ENCODE data around the gene UGGT2.
"Not testable (repeated sequence)": the region's sequence is repeated elsewhere in the genome, so short reads cannot be mapped to it uniquely, and the experiment has no call there.

The UGGT2 gene

GRCh38 chr13:96080676-96081075 is 27.5 kb upstream of the UGGT2 start:
- no peak for DNase-seq
- TF ChIP-seq GATA1 (IDR thresholded peaks at IDR 0.05; ENCODE audit: low read depth, low read length) (no peak), POLR2A (IDR thresholded peaks at IDR 0.05; ENCODE audit: low read length) (no peak)

- TF ChIP-seq GATA1 (IDR thresholded peaks at IDR 0.05; ENCODE audit: low read depth, low read length) (no peak), POLR2A (IDR thresholded peaks at IDR 0.05; ENCODE audit: low read length) (no peak)
- DNase-seq: peak; percentile 7 to 40
These were observed 22.8 kb upstream of the UGGT2 start for GRCh38 chr13:96075953-96076543.

GRCh38 chr13:96072392-96072791 is 19.2 kb upstream of the UGGT2 start:
- TF ChIP-seq GATA1 (IDR thresholded peaks at IDR 0.05; ENCODE audit: low read depth, low read length) (no peak), POLR2A (IDR thresholded peaks at IDR 0.05; ENCODE audit: low read length) (no peak)

GRCh38 chr13:96071504-96071903 is 18.3 kb upstream of the UGGT2 start:
- TF ChIP-seq GATA1 (IDR thresholded peaks at IDR 0.05; ENCODE audit: low read depth, low read length) (no peak), POLR2A (IDR thresholded peaks at IDR 0.05; ENCODE audit: low read length) (no peak)
- no peak for DNase-seq

More at GRCh38 chr13:96072392-96072791, 19.2 kb upstream of the UGGT2 start:
- DNase-seq: no peak

GRCh38 chr13:96068729-96069128 is 15.5 kb upstream of the UGGT2 start:
- no peak for DNase-seq
- TF ChIP-seq POLR2A (IDR thresholded peaks at IDR 0.05; ENCODE audit: low read length) (no peak), GATA1 (IDR thresholded peaks at IDR 0.05; ENCODE audit: low read depth, low read length) (no peak)

- no peak for DNase-seq
- TF ChIP-seq GATA1 (IDR thresholded peaks at IDR 0.05; ENCODE audit: low read depth, low read length) (no peak), POLR2A (IDR thresholded peaks at IDR 0.05; ENCODE audit: low read length) (no peak)
These were observed 12.6 kb upstream of the UGGT2 start for GRCh38 chr13:96065849-96066248.

GRCh38 chr13:96052656-96053002 is 572 bp downstream of the UGGT2 start:
- TF ChIP-seq GATA1 (IDR thresholded peaks at IDR 0.05; ENCODE audit: low read depth, low read length): no peak
- no peak for TF ChIP-seq POLR2A (IDR thresholded peaks at IDR 0.05; ENCODE audit: low read length)
- DNase-seq: peak; percentile 66 to 80

- DNase-seq: not testable (repeated sequence)
These were observed 1.3 kb downstream of the UGGT2 start for GRCh38 chr13:96051946-96052345.

- not testable (repeated sequence) for DNase-seq
These were observed 1.7 kb downstream of the UGGT2 start for GRCh38 chr13:96051491-96051890.

- DNase-seq: not testable (repeated sequence)
These were observed 2.2 kb downstream of the UGGT2 start for GRCh38 chr13:96050955-96051354.

- not testable (repeated sequence) for DNase-seq
These were observed 6.6 kb downstream of the UGGT2 start for GRCh38 chr13:96046449-96047126.

- no peak for DNase-seq
- TF ChIP-seq GATA1 (IDR thresholded peaks at IDR 0.05; ENCODE audit: low read depth, low read length): no peak
These were observed 9.0 kb downstream of the UGGT2 start for GRCh38 chr13:96044238-96044637.

- no peak for DNase-seq
- TF ChIP-seq POLR2A (IDR thresholded peaks at IDR 0.05; ENCODE audit: low read length) (no peak), GATA1 (IDR thresholded peaks at IDR 0.05; ENCODE audit: low read depth, low read length) (no peak)
These were observed 11.7 kb downstream of the UGGT2 start for GRCh38 chr13:96041326-96042110.

GRCh38 chr13:96036515-96036914 is 16.7 kb downstream of the UGGT2 start:
- DNase-seq: no peak
- TF ChIP-seq GATA1 (IDR thresholded peaks at IDR 0.05; ENCODE audit: low read depth, low read length) (no peak), POLR2A (IDR thresholded peaks at IDR 0.05; ENCODE audit: low read length) (no peak)

GRCh38 chr13:96034662-96035061 is 18.5 kb downstream of the UGGT2 start:
- DNase-seq: no peak
- TF ChIP-seq POLR2A (IDR thresholded peaks at IDR 0.05; ENCODE audit: low read length): no peak
- TF ChIP-seq GATA1 (IDR thresholded peaks at IDR 0.05; ENCODE audit: low read depth, low read length): no peak

Data from erythroblast (primary cell).